Activated CD4-positive, alpha-beta T cell treated with anti-CD3 and anti-CD28 coated beads, Interleukin-2, Interleukin-6, amounts not matched to agents 100 ng/mL and 50 ng/mL, durations not matched to agents 16 hours and 8 hours (primary cell): ENCODE data around the gene ASCC1.

Experiments used
- DNase-seq: peaks from one replicate; pipeline ENCODE4 v3.0.0-alpha.2; 2020

ASCC1 gene

DNA sequence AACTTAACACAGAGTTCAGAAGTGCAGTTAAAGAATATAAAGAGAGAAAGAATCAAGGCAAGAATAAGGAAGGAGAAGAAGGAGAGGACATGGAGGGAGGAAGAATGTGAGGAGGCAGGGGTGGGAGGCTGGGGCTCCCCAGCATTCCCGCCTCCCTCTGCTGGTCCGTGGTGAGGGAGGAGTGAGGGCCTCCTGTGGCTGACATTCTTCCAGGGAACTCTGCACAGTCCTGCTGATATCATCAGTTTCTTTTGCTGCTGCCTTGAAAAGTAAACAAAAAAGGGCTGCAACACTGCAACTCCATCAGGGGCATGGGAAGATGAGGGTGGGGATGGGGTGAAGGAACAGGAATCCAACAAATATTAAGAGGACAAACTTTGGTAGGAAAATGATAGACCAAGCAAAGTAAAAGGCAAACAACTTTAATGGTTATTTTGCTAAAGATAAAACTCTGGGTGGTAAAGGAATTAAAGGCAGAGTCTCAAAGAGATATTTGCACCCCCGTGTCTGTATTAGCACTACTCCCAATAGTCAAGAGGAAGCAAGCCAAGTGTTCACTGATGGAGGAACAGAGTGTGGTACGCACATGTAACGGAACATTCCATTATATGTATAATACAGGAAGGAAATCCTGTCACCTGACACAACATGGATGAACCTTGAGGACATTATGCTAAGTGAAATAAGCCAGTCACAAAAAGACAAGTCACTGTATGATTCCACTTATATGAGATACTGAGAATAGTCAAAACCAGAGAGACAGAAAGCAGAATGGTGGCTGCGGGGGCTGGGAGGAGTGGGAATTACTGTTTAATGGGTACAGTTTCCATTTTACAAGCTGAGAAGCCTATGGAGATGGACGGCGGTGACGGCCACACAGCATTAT, 119.7 kb downstream of the ASCC1 start:
- DNase-seq = peak; percentile 37

DNA sequence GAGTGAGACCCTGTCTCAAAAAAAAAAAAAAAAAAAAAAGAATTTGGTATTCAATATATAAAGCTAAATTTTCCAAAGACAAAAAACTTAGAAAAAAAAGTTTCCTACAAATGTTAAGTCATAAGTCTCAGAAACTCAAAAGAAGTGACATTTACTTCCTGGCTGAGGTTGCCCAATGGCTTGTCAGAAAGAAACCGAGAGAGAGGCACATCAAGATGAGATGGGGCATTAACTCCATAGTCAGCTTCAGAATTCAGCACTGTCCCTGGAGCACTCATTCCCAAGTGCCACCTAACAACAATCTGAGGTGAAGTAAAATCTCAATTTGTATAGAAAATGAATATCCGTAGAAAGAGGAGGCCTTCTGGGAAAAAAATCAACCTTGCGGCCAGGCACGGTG, 120.9 kb downstream of the ASCC1 start:
- peak; percentile 62 for DNase-seq

DNA sequence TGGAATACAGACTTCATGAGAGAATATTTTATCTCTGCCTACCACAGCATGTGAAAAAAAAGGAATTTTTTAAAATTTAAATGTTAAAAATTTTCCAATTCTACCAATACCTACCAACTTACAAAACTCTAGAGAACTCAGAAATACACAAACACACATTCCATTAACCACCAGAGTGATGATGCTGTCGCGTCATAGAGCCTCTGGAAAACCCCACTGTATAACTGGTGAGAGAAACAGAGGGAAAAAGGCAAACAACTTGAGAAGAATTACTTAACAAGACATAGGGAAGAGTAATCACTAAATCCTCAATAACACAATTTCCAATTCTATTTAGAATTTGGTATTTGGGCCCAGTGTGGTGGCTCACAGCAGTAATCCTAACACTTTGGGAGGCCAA, 121.5 kb downstream of the ASCC1 start:
- no peak for DNase-seq

DNA sequence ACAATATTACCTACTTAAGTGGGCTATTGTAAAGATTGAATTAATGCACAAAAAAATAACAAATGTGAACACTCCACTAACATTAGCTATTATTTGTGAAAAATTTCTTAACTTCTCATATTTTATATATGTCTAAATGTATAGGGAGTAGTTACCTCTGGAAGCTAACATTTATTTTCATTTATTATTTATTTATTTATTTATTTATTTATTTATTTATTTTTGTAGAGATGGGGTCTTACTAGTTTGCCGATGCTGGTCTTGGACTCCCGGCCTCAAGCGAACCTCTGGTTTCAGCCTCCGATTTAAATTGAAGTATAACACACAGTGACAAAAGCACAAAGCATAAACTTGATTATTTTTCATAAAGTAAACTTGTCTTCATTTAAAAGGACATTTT, 122.6 kb downstream of the ASCC1 start:
- DNase-seq = no peak

DNA sequence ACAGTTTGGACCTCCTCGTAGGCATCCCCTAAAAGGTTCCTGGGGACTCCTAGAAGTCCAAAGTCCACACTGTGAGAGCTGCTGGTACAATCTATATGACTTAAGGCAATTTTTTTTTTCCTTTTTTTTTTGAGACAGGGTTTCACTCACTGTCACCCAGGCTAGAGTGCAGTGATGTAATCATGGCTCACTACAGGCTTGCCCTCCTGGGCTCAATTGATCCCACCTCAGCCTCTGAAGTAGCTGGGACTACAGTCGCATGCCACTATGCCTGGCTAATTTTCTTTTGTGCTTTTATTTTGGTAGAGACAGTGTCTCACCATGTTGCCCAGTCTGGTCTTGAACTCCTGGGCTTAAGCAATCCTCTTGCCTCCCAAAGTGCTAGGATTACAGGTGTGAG, 123.1 kb downstream of the ASCC1 start:
- no peak for DNase-seq

DNA sequence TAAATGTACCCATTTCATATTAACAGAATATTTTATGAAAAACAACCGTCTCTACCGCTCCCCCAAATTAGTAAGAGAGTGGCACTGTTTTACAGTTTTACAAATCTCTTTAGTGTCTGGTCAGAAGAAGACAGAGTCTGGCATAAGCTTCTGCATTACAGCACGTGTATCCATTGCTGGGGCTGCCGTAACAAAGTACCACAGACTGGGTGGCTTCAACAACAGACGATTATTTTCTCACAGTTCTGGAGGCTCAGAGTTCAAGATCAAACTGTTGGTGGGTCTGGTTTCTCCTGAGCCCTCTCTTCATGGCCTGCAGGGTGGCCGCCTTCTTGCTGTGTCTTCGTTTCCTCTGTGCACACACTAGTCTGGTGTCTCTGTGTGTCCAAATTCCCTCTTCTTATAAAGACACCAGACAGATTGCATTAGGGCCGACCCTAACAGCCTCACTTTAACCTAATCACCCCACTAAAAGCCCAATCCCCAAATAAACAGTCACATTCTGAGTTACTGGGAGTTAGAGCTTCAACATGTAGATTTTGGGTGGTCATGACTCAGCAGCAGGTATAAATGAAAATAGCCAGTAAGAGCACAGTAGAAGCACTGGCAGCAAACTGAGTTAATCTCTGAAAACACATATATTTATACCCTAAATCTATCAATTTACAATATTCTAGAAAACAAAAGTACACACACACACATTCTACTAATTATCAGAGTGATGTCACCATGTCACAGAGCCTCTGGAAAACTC, 123.7 kb downstream of the ASCC1 start:
- DNase-seq = no peak

DNA sequence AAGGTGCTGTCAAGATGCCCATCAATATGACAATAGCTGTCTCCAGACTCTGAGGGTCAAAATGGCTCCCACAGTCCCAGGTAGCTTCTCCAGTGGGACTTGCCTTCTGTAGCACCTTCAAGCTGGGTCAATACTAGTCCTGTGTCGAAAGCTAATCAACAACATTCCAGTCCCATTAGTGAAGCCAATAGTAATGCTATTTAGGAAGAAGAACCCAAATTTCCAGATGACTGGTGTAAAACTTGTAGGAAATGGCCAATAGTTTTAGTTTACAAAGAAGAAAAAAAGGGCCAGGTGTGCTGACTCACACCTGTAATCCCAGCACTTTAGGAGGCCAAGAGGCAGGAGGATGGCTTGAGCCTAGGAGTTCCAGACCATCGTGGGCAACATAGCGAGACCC, 125.8 kb downstream of the ASCC1 start:
- DNase-seq = no peak

DNA sequence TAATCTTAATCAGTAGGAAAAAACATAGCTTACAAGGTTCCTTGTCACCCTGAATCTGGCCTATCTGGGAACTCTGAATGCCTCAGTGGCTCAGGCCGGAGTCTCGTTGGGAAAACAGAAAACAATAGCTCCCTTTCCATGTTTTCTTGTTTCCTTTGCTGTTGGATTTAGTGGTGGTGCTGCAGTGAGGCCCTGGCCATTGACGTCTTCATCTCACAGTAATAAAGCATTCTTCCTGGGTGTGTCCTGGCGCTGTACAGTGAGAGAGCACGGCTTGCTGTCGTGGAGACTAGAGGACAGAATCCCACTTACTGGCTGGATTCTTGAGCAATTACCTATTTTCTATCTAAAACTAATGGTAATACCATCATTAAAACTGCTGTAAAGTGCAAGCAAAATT, 126.5 kb downstream of the ASCC1 start:
- DNase-seq = no peak

DNA sequence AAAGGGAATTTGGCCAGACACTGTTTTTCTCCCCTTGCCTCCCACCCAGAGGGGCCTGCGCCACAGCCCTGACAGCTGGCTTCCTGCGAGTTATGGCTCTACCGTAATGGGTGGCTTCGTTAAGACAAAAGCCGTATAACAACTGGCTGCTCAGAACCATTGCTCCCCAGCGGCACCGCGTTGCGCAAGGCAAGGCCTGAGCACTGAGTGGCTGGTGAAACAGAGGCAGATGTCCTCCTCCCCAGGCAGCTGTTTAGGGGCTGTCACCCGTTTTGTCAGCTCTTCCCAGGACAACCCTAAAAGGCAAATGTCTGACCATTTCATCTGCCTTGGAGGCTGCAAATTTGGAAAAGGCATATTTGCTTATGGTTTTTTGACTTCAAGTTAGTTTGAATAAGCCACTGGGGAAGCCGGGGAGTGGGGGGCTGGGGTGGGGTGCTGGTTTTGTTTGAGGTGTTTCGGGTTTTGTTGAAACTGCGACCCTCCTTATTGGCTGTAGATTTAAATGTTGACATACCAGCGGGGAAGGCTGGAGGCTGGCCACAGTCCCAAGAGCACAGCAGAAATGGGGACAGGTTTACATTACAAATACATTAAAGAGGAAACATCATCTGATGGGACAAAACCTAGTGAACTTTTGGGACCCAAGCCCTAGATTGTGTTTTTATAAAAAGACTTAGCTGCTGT, 127.0 kb downstream of the ASCC1 start:
- peak; percentile 69 for DNase-seq

DNA sequence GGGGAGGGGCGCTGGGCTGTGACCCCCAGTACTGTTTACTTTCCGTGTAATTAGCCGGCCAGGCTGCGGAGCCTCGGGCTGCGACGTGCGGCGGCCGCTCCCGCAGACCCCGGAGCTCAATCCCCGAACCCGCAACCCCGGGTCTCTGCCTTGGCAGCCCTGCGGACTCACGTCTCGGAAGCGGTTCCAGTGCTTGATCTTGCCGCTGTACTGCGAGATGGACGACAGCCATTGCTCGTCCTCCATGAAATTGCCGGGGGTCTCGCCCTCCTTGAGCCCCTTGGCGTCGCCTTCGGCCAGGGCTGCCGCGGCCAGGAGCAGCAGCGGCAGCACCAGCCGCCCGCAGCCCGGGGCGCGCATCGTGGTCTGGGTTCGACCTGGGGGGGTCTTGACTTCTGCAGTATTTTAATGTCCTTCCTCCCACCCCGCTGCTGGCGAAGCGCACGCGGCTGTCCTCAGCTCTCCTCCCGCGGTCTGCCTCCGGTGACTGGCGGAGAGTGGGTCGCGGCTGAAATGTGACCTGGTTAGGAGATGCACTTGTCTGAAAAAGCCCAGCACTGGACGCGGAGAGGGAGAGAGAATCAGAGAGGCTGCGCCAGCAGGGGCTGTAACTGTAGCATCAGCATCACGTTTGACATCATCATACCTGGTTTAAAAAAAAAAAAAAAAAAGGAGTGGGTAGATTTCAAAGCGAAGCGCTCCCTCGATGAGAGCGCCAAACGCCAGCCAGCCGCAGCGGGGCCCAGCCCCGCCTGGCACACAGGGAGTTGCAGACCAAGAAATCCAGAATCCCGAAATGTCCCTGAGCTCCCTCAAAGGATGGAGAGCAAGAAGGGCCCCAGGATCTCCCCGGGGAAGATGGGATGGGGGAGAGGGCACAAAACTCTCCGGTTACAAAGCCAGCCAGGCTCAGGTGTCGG, 127.8 kb downstream of the ASCC1 start, which contains the start of gene SPOCK2:
Gene SPOCK2, minus strand, starts transcription at position 583 of the 920 bp plus-strand sequence. Its CDS starts 223 bp downstream, at position 360.
- peak; percentile 65 for DNase-seq

DNA sequence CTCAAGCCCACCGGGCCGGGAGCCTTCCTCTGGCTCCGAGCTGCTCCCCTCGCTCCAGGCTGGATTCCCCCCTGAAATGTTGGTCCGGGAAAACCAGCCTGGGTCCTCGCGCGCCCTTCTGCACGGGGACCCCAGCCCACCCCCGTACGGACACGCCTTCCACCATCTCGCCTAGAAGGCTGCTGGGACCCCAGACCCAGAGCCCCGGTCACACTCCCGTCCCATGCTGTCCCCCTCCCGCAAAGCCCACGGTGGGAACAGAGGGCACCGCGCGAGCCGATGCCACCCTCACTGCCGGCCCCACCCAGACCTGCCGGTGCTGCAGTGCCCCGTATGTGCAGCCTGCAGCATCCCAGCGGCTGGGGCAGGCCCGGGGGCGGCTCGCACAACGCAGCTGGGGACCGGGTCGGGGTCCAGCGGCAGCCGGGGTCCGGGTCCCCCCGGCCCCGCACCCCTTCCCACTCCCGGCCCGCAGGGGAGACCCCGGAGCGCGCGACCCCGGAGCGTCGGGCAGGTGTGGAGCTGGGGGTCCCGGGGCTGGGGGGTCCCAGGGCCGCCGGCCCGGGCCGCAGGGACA, 128.6 kb downstream of the ASCC1 start:
- peak; percentile 47 for DNase-seq

DNA sequence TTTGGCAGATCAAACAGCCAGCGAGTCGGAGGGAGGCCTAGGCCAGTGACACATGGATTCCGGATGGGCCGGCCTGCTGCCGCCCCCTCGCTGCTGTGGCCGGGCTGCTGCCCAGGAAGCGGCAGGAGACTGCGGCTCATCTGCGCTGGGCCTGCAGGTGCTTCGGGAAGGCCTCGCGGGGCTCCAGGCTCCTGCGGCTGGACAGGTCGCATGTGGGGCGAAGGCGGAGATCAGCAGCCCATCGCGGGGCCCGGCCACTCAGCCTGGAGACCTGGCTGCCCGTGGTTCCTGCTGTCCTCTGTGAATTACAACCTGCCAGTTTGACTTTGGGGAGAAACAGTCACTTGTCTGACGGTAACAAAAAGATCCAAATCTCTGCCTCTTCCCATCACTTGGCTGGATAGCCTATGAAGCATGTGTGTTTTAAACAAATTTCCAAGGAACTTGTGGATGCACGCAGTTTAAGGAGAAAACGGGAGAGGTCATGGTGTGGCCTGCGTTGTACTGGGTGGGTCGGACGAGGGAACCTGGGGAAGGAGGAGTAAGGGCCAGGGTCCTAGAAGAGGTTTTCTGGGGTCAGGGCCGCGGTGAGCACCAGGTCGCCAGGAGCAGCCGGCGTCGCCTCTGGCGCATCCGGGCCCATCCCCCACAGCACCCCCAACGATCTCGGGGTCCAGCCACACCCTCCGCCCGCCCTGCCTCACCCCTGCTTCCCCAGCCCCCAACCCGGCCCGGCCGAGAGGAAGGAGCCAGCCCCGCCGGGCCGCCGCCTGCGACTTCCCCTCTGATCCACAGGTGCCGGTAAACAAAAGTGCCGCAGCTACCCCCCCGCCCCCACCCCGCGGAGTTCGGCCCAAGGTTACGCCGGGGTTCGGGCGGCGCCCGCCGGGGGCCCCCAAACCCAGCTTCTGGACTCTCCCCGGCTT, 129.3 kb downstream of the ASCC1 start:
- peak; percentile 70 for DNase-seq

DNA sequence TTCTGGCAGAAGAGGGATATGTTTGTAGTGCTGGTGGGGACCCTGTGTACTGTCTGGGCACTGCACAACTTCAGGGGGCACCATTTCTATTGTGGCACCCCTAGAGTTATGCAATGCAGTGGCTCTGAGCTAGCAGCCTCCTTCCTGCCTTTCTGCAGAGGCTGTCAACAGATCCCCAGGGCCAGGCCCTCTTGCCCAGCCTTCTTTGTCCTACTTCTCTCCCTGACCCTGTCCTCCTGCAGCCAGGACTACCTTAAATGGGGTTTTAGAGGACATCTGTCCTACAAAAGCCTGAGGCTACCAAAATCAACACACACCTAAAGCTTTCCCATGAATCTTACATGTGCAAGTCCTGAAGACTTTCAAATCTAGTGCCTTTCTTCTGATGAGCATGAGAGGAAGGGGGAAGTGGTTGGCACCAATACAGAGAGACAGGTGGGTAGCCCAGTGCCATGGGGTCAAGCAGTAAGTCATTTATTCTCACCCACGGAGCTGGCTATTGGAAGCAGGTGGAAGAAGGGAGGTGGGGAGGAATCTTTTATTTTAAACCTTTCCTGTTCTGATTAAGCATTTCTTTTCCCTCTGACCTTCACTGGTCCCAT, 130.1 kb downstream of the ASCC1 start:
- DNase-seq = no peak

DNA sequence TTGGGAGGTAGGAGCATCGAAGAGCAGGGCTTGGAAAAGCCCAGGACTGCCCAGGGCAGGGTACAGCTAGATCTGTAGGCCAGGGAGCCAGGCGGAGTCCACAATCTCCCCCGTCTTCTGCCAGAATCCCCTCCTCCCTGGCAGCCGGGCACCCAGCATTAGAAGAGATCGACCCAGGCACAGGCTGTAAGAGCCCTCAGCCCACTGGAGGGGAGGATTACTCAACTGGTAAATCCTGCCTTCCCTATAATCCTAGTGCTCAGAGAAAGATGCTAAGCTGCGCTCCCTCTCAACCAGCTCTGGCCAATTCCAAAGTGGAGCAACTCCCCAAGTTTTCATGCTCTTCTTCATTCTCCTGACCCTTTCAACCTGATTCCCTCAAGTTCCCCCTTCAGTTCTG, 130.9 kb downstream of the ASCC1 start:
- no peak for DNase-seq

DNA sequence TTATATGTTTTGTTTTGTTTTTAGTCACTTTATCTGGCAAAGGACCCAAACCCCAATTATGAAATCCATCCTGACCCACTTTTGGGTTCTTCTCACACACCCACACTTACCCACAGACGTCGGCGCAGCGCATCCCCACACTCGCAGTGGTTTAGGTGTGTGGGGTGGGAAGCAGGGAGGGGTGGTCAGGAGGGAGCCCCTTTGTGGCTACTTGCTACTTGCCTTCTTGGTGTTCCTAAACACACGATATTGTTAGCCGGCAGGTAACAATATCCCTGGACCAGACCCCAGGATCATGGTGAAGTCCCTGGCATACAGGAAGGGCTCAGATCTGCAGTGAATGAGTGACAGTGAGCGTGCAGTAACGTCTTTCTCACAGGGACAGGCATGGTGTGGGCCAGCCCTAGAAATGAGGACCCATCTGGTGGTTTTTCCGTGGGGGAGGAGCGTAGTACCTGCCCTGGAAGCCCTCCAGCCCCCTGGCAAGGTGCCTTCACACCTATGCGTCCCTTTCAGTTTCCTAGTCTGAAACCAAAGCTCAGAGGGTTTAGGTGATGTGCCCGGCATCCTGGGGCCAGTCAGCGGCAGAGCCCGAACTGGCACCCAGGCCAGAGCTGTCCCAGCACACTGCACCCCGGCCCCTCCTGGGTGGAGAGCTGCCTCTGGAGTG, 132.2 kb downstream of the ASCC1 start:
- peak; percentile 74 for DNase-seq

DNA sequence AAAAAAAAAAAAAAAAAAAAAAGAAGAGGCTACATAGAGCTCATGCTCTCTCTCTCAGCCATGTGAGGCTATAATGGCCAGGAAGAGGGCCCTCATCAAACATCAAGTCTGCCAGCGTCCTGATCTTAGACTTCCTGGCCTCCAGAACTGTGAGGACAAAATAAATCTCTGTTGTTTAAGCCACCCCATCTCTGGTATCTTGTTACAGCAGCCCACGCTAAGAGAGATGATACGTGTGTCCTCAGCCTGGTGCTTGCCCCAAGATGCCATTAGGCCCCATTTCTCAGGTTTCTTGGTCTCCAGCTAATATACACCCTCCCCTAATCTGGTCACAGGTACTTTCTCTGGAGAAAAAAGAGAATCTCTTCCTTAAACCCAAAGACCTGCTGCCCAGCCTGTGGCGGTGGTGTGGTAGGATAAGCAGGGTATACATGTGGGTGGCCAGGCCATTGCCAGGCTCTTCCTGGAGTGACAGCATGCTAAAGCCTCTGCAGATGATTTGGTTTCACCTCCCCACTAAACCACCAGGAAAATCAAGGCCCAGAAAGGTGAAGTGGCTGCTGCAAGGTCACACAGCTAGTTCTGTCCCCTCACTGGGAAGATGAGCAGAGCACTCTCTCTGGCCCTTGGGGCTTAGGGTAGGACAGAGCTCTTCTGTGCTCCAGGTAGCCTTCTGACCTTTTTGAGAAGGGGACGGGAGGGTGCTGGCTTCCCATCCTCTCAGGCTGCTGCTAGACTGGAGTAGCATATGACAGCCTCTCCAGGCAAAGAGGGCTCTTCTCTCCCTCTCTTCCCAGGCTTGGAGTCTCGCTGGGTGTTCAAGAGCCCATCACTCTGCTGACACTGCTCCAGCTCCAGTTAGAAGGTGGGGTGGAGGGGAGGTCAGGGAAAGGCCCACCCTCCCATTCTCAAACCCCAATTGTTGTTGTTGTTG, 133.0 kb downstream of the ASCC1 start:
- DNase-seq = no peak

DNA sequence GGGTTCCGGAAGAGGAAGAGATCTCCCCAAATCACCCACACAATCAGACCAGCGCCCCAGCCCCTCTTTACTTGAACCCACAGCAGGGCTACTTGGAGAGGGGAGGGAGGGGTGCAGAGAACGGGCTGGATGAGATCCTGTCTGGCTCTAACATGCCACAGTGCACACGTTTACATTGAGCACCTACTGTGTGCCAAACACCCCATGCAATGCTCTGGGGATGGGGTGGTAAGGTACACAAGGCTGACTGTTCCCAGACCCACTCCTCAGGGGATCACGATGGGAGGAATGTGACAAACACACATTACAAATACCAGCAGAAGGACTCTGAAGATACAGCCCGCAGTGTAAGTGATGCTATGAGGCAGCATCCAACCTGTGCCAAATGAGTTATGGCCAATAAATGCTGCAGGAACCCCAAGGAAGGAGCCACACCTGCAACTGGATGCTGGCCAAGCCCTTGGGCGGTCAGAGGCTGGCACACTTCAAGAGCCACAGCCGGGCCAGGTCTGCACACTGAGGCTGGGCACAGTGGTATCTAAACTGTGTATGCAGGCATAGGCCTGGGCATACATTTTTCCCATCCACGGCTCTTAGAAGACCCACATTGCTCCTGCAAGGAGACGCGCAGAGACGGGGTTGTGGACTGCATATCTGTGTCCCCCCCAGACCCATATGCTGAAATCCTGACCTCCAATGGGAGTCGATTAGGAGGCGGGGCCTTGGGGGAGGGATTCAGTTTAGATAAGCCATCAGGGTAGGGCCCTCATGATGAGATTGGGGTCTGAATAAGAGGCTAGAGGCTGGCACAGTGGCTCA, 134.1 kb downstream of the ASCC1 start:
- no peak for DNase-seq

DNA sequence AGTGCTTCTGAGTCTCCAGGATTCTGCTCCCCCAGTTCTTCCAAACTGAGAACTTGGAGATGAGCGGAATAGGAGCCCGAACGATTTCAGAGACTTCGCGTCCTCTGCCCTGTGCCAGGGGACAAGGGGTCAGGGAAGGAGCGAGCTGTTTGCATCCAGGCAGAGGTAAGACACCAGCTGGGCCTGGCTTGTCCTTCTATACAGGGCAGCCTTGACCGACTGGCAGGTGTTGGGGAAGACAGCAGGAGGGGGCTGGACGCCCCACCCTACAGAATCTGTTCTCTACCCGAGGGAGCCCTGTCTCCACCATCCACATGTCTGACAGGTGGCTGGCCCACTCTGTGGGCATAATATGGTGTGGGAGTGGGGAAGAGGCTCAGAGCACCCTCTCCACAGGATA, 134.9 kb downstream of the ASCC1 start:
- no peak for DNase-seq
